HG03060 (cell line): ENCODE data around the gene PDZK1IP1.
"Not testable (repeated sequence)": the region's sequence is repeated elsewhere in the genome, so short reads cannot be mapped to it uniquely, and the experiment has no call there.

ENCODE experiments used
- ATAC-seq: cut with Tn5 transposase; IDR thresholded peaks from one replicate; pipeline ENCODE4 v1.9.1; 2021; ENCODE audit warnings: low read depth, moderate number of reproducible peaks; ENCODE audit not compliant: unreplicated experiment

Gene PDZK1IP1

DNA sequence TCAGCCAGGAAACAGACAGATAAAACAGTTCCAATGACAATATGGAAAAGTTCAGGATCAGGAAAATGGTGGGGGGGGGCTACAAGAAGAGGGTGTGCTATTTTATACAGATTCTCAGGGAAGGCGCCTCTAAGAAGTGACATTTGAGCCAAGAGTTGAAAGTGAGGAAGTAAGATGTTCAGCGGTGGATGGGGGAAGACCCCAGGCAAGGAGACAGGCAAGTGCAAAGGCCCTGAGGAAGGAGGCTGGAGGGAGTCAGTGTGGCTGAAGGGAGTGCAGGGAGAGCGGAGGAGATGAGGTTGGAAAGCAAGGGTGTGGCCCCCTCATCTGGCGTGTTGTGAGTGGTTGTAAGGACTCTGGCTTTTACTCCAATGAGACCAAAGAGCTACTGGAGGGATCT is 8.4 kb upstream of the PDZK1IP1 start:
- ATAC-seq = no peak

DNA sequence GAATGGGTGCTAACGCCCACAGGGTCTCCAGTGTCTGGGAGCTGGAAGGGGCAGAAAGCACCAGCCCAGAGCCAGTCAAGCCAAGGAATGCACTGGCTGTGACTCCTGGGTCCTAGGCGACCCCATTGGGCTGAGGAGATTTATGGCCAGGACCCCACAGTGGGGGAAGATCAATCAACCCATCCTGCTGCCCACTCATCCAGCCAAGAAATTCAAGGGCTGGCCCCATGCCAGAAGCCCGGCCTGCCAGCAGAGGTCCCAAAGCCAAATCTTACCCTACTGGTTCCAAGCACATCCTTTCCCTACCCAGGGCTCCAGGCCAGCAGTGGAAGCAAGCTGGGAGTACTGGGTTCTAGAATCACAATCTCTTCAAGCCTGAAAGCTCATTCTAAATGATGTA is 6.8 kb upstream of the PDZK1IP1 start:
- ATAC-seq = no peak

DNA sequence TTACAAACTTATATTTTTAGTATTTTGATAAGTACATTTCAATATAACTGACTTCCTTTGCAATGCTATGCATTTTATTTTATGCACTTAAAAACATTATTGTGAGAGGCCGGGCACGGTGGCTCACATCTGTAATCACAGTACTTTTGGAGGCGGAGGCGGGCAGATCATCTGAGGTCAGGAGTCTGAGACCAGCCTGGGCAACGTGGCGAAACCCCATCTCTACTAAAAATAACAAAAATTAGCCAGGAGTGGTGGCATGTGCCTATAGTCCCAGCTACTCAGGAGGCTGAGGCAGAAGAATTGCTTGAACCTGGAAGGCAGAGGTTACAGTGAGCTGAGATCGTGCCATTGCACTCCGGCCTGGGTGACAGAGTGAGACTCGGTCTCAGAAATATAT is 6.1 kb upstream of the PDZK1IP1 start:
- ATAC-seq = not testable (repeated sequence)

DNA sequence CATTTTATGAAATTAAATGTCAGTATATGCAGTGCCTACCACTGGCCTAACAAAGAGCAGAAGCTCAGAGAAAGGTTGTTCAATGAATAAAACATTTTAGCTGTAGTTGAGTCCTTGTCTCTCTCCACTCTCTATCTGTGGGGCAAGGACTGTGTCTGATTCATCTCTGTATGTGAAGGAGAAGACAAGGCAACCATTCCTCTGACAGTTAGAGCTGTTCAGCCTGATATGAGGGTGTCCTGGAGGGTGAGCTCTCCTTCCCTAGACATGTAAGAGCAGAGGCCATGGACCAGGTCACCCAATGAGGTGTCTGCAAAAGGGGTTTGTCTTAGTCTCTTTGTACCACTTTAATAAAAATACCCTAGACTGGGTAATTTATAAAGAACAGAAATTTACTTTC is 4.5 kb upstream of the PDZK1IP1 start:
- no peak for ATAC-seq

DNA sequence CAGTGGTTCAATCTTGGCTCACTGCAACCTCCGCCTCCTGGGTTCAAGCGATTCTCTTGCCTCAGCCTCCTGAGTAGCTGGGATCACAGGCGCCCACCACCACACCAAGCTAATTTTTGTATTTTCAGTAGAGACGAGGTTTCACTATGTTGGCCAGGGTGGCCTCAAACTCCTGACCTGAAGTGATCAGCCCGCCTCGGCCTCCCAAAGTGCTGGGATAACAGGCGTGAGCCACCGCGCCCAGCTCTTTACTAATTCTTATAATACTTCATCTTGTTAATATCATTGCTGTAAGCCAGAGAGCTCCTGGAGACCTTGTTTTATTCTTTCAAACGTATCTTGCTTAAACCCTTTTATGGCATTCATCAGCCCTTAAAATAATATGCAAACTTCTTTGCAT is 3.7 kb upstream of the PDZK1IP1 start:
- ATAC-seq = not testable (repeated sequence)

DNA sequence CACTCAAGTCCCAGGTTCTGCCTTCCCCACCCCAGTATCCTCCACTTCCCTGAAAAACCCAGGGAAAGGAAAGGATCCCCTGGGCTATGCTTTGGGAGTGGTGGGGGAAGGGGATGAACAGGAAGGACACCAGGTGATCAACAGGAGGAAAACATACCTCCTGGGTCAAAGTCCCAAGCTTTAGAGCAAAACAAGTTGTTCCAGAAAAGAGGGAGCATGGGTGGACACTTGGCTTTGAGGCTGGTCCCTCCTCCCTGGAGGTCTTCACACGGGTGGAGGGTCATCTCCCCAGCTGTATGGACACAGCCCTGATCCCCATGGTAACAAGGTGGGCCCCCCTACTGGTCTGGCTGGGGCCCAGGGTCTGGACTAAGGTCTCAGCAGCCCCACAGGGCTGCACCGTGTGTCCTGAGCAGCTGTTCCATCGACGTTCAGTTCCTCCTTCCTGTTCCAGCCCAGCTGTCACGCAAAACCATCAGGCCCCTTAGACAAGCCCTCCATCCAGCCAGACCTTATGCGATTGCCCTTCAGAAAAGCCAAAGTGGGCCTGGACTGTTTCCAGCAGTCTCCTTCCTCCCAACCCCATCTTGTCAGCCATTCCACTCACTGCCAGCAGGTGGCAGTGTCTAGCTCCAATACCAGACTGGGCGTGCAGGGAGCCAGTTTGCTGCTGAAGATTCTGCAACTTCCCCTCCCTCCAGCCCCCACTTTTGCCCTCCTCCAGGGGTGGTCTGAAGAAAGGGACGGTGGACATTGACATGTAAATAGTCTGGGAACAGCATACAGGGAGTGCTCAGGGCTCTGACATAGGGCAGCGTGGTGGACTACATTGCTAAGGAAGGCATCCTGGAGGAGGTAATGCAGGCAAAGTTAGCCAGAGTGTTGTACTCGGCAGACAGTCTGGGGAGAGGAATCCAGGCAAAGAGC is 2.9 kb upstream of the PDZK1IP1 start:
- no peak for ATAC-seq

DNA sequence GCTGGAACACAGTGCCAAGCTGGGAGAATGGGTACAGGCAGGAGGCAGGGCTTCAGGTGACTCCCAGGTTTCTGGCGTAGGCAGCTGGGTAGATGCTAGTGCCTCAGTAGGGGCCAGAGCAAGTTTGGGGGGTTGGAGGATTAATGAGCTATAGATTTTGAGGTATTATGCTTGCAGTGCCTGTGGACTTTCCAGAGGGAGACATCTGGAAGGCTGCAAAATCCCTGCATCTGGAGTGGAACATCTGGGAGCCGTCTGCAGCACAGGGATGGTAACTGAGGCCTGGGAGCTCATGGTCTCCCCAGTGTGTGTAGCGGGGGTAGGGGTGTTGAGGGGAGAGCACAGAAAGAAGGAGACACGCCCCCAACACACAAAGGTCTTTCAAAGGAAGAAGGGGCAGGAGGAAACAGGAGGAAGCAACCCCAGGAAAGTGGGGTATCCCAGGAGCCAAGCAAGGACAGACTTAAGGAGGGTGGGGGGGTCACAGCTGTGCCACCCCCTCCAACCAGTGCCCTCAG is 2.2 kb upstream of the PDZK1IP1 start:
- ATAC-seq = no peak

DNA sequence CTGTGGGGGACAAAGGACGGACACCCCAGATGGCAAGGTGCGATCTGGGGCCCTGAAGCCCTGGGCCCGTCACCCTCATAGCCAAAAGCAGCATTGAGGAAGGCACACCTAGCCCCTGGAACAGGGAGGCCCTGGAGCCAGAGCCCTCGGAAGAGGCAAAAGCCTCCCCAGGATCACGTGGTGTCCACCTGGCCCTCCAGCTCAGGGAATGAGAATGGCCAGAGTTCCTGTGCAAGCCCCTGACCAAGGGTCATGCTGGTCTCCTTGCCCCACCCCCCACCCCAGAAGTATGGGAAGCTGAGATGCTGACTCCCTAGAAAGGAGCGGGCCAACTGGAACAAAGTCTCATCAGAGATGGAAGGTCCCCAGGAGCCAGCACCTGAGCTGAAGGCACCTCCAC is 1.0 kb upstream of the PDZK1IP1 start:
- ATAC-seq = no peak

DNA sequence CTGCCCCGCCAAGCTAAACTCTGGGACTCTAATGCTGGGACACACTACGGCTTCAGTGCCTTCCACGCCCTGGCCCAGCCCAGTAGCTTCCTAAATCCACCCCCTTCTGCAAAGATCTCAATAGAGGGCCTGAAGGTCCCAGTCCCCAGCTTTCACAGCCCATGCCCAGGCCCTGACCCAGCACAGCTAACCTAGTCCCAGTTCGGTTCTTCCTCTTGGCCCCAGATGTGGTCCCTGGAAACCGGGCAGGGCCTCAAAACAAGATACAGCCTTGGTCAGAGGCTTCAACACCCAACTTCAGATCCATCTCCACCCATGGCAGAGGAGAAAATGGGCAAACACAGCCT is 646 bp upstream of the PDZK1IP1 start:
- no peak for ATAC-seq

DNA sequence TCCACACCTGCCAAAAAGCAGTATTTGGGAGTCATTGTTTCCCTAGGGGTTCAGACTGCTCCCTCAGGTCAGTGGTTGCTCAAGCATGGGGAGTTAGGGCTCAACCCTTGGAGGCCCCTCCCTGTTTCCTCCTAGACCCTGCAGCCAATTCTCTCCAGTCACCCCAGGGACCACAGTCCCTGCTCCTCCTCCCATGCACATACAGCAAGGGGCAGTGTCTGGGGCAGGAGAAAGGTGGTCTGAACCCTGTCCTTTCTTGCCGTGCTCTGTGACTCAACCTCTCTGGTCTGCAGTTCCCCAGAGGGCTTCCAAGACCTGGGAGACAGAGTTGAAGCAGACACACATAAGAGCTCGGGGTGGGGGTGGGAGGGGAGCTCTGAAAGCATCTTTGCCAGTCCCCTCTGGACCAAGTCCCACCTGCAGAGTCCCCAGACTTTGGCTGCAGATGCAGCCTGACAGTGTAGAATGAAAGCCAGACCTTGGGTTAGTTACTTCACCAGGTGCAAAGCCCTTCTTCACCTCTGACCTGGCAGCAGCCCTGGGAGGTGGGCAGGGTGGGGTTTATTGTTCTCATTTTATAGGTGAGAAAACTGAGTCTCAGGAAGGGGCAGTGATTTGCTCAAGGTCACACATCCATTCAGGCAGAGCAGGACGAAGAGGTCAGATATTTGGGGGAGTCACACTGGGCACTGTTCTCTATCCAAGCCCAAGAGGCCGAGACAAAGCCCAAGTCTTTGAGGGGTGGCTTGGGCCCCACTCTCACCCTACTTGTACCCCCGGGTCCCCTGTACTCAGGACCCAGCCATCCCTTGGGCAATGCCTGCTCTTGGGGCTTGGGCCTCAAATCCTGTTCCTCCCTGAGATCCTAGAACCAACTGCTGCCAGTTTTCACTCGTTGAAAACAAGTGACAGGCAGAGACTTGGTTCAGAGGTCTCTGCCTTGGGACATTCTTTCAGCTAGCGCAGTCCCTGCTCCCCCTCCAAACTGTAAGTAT is 748 bp downstream of the PDZK1IP1 start:
- no peak for ATAC-seq

DNA sequence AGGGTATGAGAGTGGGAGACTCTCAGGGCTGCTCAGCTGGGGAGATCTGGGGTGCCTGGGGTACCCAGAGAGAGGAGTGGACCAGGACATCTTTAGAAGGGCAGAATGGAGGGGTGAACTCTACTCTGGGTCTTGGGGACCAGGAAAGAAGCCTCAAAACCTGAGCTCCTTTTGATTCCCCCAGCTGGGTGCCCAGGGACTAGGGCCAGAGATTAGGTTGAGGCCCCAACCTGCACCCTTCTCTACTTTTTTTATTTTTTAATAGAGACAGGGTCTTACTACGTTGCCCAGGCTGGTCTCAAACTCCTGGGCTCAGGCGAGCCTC is 1.9 kb downstream of the PDZK1IP1 start:
- ATAC-seq = no peak

DNA sequence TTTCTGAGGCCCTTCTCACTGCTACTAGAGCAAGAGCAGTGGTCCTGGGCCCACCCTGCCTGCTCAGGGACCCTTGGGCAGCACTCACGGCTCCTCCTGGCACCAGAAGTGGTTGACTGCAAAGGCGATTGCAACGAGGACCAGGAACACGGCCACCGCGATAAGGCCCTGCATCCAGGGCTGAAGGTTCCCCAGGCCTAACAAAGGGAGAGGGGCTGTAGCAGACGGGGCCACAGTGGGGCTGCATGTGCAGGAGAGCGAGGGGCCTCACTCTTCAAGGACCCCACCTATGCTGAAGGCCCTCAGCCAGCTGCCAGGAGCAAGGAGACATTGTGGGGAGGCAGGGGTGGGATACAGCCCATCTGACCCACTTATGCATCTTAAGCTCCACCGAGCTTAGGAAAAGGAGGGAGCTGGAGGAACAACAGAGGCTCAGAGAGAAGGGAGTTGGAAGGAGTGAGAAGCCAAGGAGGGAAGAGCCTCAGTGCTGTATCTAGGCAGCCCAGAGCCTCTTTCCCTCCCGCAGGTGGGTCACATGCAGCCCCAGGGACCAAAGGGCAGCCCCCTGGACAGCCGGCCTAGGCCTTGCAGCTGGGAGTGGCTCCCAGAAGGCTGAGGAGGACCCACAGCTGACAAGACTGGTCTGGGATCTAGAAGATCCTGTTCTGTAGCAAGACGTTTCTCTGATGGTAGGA is 2.5 kb downstream of the PDZK1IP1 start:
- ATAC-seq = no peak

DNA sequence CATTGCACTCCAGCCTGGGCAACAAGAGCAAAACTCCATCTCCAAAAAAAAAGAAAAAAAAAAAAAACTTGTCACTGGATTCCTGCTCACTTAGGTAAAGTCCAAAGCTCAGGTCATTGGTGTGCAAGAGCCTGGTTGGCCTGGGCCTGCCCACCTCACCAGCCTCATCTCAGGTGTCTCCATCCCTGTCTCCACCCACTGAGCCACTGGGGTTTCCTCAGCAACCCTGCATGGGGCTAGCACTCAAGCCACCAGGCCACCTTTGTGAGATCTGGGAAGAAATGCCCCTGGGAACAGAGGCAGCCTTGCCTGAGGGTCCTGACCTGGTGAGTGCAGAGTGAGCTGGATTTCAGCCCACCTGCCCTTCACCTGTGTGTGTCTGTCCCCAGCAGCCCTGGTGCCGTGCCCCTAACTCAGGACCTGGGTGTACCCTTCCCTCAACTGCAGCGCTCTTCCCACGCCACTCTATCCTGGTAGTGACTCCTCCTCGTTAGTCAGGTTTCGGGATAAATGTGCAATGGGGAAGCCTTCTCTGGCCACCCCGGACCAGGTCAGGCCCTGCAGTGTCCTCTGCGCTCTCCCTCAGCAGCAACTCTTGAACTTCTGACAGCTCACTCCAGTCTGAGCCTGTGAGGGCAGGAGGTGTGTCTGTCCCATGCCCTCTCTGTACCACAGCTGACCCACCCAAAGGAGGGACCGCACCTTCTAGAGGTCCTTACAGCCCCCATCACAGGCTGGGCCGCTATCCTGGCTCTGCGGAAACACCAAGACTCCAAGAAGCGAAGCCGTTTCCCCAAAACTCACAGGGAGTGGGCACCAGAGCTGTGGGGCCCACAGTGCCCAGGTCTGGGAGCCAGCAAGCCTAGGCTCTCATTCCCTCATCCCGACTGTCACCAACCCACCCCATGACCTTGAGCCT is 3.3 kb downstream of the PDZK1IP1 start:
- no peak for ATAC-seq

DNA sequence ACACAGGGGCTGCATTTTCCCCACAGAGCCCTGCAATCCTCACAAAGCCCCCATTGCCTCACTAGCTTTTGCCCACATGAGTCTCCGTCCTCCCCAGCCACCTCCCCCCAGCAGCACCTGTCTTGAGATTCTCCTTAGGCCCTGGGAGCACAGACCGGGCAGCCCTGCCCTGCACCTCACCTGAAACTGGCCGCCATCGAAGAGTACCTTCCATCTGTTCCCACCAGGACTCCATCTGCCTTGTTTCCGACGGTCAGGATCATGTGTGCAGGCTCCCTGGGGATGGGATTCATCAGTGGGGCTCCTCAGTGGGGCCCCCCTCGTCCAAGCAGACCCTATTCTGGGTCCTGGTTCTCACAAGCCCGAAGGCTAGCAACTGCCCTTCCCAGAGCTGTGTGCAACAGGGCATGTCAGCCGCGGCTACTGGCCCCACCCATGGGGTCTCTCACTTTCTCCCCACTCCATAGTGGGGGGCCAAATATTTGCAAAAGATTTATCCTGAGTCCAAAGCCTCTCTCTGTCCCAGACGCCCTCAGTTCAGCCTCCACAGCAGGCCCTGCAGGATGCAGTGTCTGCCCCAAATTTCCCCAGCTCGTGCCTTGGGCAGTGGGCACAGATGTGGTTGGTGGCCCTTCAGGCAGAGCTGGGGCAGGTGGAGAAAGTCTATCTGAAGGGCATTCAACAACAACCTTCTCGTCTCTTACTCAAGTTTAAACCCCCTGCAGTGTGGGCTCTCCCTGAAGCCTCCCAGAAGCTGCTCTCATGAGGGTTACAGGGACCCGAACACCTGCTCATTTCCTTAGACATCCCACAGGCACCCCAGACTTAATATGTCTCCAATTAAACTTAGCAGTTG is 4.8 kb downstream of the PDZK1IP1 start:
- no peak for ATAC-seq

DNA sequence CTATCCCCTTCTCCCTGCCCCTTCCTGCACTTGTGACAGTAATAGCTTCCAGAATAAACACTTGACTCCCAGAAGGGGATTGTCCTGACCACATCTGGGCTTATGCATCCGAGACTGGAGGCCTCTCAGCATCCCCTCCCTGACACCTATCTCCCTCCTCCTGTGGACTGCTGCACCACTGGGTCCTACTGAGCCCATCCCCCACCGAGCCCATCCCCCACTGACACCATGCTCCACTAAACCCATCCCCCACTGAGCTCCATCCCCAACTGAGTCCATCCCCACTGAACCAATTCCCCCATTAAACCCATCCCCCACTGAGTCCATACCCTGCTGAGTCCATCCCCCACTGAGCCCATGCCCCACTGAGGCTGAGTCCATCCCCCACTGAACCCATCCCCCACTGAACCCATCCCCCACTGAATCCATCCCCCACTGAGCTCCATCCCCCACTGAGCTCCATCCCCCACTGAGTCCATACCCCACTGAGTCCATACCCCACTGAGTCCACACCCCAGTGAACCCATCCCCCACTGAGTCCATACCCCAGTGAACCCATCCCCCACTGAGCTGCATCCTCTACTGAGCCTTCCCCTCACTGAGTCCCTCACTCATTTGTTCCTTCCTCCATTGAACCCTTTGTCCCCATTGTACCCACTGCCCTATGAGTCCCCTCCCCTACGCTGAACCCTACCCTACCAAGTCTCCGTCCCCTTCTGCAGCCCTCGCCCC is 5.6 kb downstream of the PDZK1IP1 start:
- ATAC-seq = no peak

DNA sequence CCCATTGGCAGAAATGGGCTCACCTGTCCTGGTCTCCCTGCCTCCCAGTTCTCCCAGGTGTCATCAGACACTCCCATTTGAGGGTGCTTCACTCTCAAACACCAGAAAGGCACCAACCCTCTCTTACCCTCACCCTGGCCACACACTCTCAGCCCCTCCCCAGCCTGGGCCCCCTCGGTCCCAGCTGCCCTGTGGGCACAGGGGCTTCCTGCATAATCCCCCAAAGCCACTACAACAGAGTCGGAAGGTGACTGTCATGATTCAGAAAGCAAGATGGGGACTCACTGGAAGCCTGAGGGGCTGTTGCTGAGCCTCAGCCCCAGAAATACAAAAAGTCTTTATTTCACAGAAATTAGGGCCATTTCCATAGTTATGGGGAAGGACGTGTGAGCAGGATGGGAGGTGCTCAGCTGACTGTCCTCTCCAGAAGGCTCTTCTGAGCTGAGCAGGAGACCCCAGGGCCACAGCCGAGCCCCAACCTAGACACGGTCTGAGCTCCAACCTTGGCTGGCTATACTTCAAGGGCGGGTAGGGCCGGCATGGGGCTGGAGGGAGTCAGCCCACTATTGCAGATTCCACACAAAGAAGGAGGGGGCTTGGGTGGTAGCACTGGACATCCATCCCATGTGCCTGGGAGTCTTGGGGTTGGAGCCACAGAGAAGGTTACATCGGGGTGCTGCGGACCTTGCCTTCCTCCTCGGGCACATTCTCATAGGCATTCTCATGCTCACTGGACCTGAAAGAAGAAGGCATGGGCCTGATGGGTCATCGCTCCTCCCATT is 6.3 kb downstream of the PDZK1IP1 start:
- no peak for ATAC-seq

DNA sequence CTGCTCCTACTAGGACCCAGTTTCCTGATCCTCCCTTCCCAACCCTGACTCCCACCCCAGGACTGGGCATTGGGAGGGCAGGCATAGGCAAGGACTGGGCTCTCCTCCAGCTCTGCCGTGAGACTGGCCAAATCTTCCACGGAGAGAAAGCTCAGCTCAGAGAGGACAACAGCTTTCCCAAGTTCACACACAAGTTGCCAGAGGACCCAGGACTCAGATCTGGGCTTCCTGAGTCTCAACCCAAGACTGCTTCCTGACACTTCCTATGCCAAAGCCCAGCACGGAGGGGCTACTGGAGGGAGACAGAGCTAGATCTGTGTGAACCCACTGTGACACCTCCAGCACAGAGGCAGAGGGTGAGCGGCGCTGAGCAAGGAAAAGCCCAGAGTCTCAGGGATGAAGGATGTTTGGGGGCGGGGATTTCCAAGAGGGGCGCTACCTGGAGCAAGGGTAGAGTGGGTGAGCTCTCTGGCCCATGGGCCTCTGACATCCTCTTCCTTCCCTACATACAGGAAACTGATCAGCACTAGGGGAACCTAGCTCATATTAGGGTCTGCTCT is 7.1 kb downstream of the PDZK1IP1 start:
- ATAC-seq = no peak
